ENCODE data around the gene MYO3A. TPM values are rescaled to one million over a fixed set of nuclear protein-coding genes. Genes with fewer than 3 reads are reported as not detected.

MYO3A gene
- total and polyA plus RNA-seq, 8 donors, result 0.45 to 29.8 (median 0.99) TPM; not detected in 2

GRCh38 chr10:26043469-26043868, 109.4 kb downstream of the MYO3A start:
- intact Hi-C loops (cut with DNase I; ENCODE audit: low total_unique reads), result no loop called here
- no peaks in the 10 kb centered on the region for H3K9me3 ChIP-seq
- H3K4me1 ChIP-seq, result no peaks in the 10 kb centered on the region
- no peak for DNase-seq
- TF ChIP-seq POLR2AphosphoS5 (IDR thresholded peaks at IDR 0.05) (no peak), EP300 (IDR thresholded peaks at IDR 0.05) (no peak), CTCF (IDR thresholded peaks at IDR 0.05) (no peak), POLR2A (IDR thresholded peaks at IDR 0.05) (no peak)
- no peak overlapping the region for H3K4me3 ChIP-seq
- H3K36me3 ChIP-seq, result no peaks in the 10 kb centered on the region
- H3K27ac ChIP-seq, result no peak overlapping the region
- no peaks in the 10 kb centered on the region for H3K27me3 ChIP-seq
- 69 to 91% (median 79%) methylated on average over 2 of the region's 2 CpGs for WGBS, 5 donors

- H3K4me1 ChIP-seq, result no peaks in the 10 kb centered on the region
- H3K36me3 ChIP-seq, result no peaks in the 10 kb centered on the region
- no peaks in the 10 kb centered on the region for H3K9me3 ChIP-seq
- intact Hi-C loops (cut with DNase I; ENCODE audit: low total_unique reads), result no loop called here
- no peak for TF ChIP-seq POLR2AphosphoS5 (IDR thresholded peaks at IDR 0.05)
- TF ChIP-seq POLR2A (IDR thresholded peaks at IDR 0.05), result no peak
- H3K27me3 ChIP-seq, result no peaks in the 10 kb centered on the region
- peak; percentile 36 to 85 for DNase-seq
- no peak overlapping the region for H3K4me3 ChIP-seq
- H3K27ac ChIP-seq, result no peak overlapping the region
- WGBS, 5 donors, result 30 to 48% (median 37%) methylated on average over 2 to 3 of the region's 3 CpGs
Observed at GRCh38 chr10:26044141-26044749, 110.2 kb downstream of the MYO3A start.

- H3K4me3 ChIP-seq, result no peak overlapping the region
- no peaks in the 10 kb centered on the region for H3K9me3 ChIP-seq
- H3K27ac ChIP-seq, result no peak overlapping the region
- peak in 1 of 2 donors; percentile 24 for DNase-seq
- intact Hi-C loops (cut with DNase I; ENCODE audit: low total_unique reads), result no loop called here
- no peaks in the 10 kb centered on the region for H3K36me3 ChIP-seq
- no peaks in the 10 kb centered on the region for H3K4me1 ChIP-seq
- TF ChIP-seq POLR2AphosphoS5 (IDR thresholded peaks at IDR 0.05) (no peak), CTCF (IDR thresholded peaks at IDR 0.05) (no peak), EP300 (IDR thresholded peaks at IDR 0.05) (no peak), POLR2A (IDR thresholded peaks at IDR 0.05) (no peak)
- H3K27me3 ChIP-seq, result no peaks in the 10 kb centered on the region
- 52 to 70% (median 68%) methylated on average over 7 of the region's 7 CpGs for WGBS, 5 donors
Observed at GRCh38 chr10:26046073-26046700, 112.2 kb downstream of the MYO3A start.

GRCh38 chr10:26048756-26049155, 114.7 kb downstream of the MYO3A start:
- WGBS, 5 donors, result 48 to 56% (median 49%) methylated on average over 2 of the region's 2 CpGs
- H3K27ac ChIP-seq, result no peak overlapping the region
- H3K4me1 ChIP-seq, result no peaks in the 10 kb centered on the region
- no peak overlapping the region for H3K4me3 ChIP-seq
- peak in 1 of 2 donors; percentile 32 for DNase-seq
- H3K27me3 ChIP-seq, result no peaks in the 10 kb centered on the region
- no peaks in the 10 kb centered on the region for H3K9me3 ChIP-seq
- intact Hi-C loops (cut with DNase I; ENCODE audit: low total_unique reads), result no loop called here
- no peaks in the 10 kb centered on the region for H3K36me3 ChIP-seq
- no peak for TF ChIP-seq POLR2A (IDR thresholded peaks at IDR 0.05)
- no peak for TF ChIP-seq EP300 (IDR thresholded peaks at IDR 0.05)
- TF ChIP-seq POLR2AphosphoS5 (IDR thresholded peaks at IDR 0.05), result no peak
- TF ChIP-seq CTCF (IDR thresholded peaks at IDR 0.05), result no peak

GRCh38 chr10:26052326-26052725, 118.3 kb downstream of the MYO3A start:
- Histone ChIP-seq H3K4me1 (no peaks in the 10 kb centered on the region), H3K27me3 (no peaks in the 10 kb centered on the region), H3K27ac (no peak overlapping the region), H3K36me3 (no peaks in the 10 kb centered on the region), H3K4me3 (no peak overlapping the region), H3K9me3 (peaks cover 0 to 8% (median 4%) of the 10 kb centered on the region in 4 donors)
- no peak for TF ChIP-seq EP300 (IDR thresholded peaks at IDR 0.05)
- TF ChIP-seq POLR2A (IDR thresholded peaks at IDR 0.05), result no peak
- no peak for TF ChIP-seq CTCF (IDR thresholded peaks at IDR 0.05)
- TF ChIP-seq POLR2AphosphoS5 (IDR thresholded peaks at IDR 0.05), result no peak
- WGBS, 5 donors, result 25 to 48% (median 40%) methylated on average over 4 of the region's 4 CpGs
- intact Hi-C loops (cut with DNase I; ENCODE audit: low total_unique reads), result no loop called here
- no peak for DNase-seq
